TTC549 (cell line): ENCODE measurements around the gene CAAP1.
"Not testable (repeated sequence)": the region's sequence is repeated elsewhere in the genome, so short reads cannot be mapped to it uniquely, and the experiment has no call there.

ENCODE experiments used
- FAIRE-seq: peaks from 2 replicates; lab custom pipeline; 2012; peaks lifted over from hg19 to GRCh38; lab: Jason Lieb, UNC

Gene CAAP1

DNA sequence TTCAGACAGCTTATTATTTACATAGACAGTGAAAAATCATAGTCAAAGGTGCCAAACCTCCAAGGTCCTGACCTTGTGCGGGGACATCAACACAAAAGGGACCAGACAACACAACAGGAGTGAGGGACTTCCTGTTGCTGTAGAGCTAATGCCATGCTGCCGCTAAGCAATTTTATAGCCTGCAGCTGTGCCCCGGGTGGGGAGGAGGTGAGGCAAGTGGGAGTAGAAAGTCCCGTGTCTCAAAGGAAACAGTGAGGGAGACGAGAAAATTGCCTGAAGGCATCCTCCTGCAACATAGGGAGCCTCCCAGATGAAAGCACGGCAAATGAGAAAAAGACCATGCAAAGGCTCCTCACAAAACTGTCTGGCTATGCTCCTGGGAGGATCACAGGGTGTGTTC is 58.8 kb downstream of the CAAP1 start:
- FAIRE-seq = no peak

DNA sequence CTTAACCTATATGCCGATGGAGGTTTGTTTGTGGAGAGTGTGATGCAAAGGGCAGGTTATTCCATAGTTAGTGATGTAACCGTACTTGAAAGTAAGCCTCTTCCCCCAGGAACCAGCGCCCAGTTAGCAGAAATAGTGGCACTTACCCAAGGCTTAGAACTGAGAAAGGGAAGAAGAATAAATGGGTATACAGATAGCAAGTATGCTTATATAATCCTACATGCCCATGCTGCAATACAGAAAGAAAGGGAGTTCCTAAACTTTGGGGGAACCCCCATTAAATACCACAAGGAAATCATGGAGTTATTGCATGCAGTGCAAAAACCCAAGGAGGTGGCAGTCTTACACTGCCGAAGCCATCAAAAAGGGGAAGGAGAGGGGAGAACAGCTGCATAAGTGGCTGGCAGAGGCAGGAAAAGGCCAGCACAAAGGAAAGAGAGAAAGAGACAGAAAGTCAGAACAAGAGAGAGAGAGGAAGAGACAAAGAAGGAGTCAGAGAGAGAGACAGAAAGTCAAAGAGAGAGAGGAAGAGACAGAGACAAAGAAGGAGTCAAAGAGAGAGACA is 64.1 kb downstream of the CAAP1 start:
- not testable (repeated sequence) for FAIRE-seq

DNA sequence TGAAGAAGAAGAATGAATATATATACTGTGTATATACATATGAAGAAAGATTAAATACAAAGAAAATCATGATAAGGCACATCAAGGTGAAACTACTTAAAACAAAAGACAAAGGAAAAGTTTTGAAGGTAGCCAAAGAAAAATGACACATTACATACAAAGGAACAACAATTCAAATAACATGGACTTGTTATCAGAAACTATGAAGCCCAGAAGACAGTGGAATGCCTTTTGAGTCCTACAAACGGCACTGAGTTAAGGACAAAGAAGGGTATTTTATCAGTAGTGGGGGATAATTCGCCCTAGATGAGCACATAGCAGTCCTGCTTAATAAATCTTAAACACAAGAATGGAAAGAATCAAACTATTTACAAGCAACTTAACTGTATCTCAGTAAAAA is 77.8 kb downstream of the CAAP1 start:
- no peak for FAIRE-seq

DNA sequence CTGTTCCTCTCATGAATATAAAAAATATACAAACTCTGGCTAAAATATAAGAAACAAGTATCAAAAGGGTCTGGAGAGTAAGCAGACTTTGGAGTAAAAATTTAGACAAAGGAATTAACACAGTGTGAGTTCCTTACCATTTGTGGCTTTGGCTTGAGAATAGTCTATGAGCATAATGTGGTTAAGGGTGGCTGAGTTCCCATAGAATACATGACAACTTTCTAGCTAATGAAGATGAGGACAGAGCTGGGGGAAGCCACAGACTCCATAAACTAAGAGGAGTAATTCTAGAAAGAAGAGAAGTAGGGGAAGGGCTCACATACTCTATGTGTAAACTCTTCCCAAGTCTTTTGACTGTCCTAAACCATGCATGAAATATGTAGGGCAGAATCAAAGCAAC is 79.4 kb downstream of the CAAP1 start:
- no peak for FAIRE-seq

DNA sequence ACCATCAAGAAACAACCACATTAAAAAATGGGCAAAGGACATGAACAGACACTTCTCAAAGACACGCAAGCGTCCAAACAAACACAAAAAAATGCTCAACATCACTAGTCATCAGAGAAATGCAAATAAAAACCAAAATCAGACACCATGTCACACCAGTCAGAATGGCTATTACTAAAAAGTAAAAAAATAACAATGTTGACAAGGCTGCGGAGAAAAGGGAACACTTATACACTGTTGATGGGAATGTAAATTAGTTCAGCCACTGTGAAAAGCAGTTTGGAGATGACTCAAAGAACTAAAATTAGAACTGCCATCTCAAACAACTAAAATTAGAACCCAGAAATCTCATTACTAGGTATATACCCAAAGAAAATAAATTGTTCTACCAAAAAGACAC is 80.4 kb downstream of the CAAP1 start:
- no peak for FAIRE-seq

DNA sequence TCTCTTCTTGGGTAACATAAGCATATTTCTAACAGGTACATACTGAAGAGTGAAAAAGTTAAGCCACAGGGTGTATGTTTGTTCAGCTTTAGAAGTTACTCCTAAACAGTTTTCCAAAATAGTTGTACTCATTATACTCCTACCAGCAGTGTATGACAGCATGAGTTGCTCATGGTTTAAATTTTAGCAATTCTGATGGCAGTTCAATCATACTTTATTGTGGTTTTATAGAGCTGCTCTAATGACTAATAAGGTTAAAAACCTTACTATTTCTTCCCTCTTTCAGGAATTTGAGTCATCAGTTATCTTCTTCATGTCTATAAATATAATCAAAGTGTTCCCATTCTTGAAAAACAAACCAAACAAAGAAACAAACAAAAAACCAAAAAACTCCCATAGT is 81.5 kb downstream of the CAAP1 start:
- no peak for FAIRE-seq

DNA sequence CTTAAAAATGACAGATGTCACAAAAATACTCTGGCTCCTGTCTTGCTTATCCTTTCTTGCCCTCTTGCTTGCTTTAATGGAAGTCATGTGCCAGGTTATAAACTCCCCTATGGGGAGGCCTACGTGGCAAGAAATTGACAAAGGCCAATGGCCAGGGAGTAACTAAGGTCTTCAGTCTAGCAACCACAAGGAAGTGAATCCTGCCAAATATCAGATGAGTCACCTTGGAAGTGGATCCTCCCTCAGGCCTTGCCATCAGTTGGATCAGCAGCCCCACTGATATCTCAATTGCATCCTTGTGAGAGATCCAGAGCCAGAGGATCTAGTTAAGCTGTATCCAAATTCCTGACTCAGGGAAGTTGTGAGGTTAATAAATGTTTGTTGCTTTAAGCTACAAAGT is 82.8 kb downstream of the CAAP1 start:
- no peak for FAIRE-seq

DNA sequence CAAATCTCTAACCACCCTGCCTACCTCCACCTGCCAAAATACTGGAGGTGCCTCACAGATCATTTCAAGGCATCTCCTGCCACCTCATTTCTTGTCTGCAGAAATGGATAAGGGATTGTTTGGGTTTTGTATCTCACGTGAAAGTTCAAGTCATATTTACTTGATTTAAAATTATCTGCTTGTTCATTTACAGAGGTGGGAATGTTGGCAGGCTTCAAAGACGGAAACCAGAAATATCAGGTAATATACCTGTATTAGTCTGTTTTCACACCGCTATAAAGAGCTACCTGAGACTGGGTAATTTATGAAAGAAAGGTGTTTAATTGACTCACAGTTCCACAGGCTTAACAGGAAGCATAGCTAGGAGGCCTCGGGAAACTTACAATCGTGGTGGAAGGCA is 85.4 kb downstream of the CAAP1 start:
- FAIRE-seq = no peak

DNA sequence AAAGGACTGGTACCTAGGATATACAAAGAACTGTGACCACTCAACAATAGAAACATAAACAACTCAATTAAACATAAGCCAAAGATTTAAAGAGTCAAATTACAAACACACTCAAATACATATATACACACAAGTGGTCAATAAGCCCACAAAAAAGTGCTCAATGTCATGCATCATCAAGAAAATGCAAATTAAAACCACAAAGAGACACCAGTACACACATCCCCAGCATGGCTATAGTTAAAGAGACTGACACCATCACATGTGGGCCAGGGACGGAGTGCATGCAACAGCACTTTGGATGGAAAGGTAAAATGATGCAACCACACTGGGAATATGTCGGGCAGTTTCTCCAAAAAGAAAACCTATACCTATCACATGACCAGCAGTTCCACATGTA is 89.7 kb downstream of the CAAP1 start:
- no peak for FAIRE-seq

DNA sequence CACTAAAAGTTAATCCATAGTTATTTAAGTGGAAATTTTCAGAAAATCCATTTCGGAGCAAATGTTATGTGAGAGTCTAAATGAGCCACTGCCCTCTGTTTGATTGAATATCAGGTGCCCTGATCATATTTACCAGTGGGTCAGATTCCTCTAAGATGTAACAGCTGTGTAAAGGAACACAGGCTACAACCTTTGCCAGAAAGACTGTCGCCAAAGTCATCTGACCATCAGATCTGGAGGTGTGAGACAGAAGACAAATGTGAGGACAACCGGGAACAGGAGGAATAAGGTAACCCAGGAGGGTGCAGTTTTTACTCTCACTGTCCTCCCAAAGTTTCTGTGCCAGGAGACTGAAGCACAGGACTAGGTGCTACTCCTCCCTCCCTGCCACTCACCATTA is 90.8 kb downstream of the CAAP1 start:
- FAIRE-seq = no peak

DNA sequence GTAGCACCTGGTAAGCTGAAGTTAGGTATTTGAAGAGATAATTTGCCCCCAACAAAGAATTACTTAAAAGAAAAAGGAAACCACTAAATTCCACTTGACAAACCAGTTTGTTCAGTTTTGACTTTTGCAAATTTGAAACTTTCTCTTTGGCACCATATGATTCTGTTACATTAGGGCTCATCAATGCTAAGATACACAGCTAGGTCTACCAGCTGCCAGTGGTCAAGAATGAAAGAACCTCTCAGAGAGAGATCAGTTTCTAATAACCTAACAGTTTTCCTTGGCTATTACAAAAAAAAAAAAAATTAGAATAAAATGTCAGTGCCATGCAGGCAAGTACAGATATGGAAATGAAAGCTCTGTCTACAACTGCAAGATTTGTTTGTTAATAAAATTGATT is 92.3 kb downstream of the CAAP1 start:
- FAIRE-seq = no peak

DNA sequence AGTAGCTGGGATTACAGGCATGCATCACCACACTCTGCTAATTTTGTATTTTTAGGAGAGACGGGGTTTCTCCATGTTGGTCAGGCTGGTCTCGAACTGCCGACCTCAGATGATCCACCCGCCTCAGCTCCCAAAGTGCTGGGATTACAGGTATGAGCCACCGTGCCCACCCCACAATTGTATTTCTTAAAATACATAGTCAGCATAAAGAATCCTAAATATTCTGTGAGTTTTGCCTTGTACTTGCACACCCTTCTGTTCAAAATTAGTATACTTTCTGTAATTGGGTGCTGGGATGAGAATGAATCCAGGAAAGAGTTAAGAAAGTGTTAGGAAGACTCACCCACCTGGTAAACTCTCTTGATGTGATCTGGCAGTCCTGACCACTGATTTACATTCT is 101.3 kb downstream of the CAAP1 start:
- no peak for FAIRE-seq
